ENCODE results near the gene GRIK1.
A peak's percentile ranks its signal among the peaks of the same experiment; 100 is the strongest.

The GRIK1 gene

GRCh38 chr21:29940361-29940760, 565 bp upstream of the GRIK1 start:
- ATAC-seq = no peak

GRCh38 chr21:29939104-29939923, 482 bp downstream of the GRIK1 start:
- peaks cover 7% of the 10 kb centered on the region for H3K9me3 Mint-ChIP-seq
- H3K27me3 Mint-ChIP-seq = peaks cover 46% of the 10 kb centered on the region
- H3K4me1 Mint-ChIP-seq = no peaks in the 10 kb centered on the region
- H3K27ac Mint-ChIP-seq = no peak overlapping the region
- peak; percentile 24 for ATAC-seq
- H3K36me3 Mint-ChIP-seq = no peaks in the 10 kb centered on the region
- no peak overlapping the region for H3K4me3 Mint-ChIP-seq

More at GRCh38 chr21:29940361-29940760, 565 bp upstream of the GRIK1 start:
- H3K9me3 Mint-ChIP-seq = peaks cover 7% of the 10 kb centered on the region
- H3K36me3 Mint-ChIP-seq = no peaks in the 10 kb centered on the region
- no peaks in the 10 kb centered on the region for H3K4me1 Mint-ChIP-seq
- H3K27me3 Mint-ChIP-seq = peaks cover 46% of the 10 kb centered on the region
- H3K4me3 Mint-ChIP-seq = no peak overlapping the region
- H3K27ac Mint-ChIP-seq = no peak overlapping the region

- no peaks in the 10 kb centered on the region for H3K36me3 Mint-ChIP-seq
- no peak overlapping the region for H3K4me3 Mint-ChIP-seq
- peaks cover 3% of the 10 kb centered on the region for H3K9me3 Mint-ChIP-seq
- ATAC-seq = no peak
- H3K4me1 Mint-ChIP-seq = no peaks in the 10 kb centered on the region
- no peak overlapping the region for H3K27ac Mint-ChIP-seq
- peaks cover 42% of the 10 kb centered on the region for H3K27me3 Mint-ChIP-seq
These were observed 1.1 kb downstream of the GRIK1 start for GRCh38 chr21:29938776-29939103.

GRCh38 chr21:29933088-29933487, 6.7 kb downstream of the GRIK1 start:
- no peaks in the 10 kb centered on the region for H3K36me3 Mint-ChIP-seq
- ATAC-seq = no peak
- no peaks in the 10 kb centered on the region for H3K9me3 Mint-ChIP-seq
- H3K4me1 Mint-ChIP-seq = no peaks in the 10 kb centered on the region
- H3K4me3 Mint-ChIP-seq = no peak overlapping the region
- H3K27ac Mint-ChIP-seq = no peak overlapping the region
- peaks cover 5% of the 10 kb centered on the region for H3K27me3 Mint-ChIP-seq

GRCh38 chr21:29928537-29928936, 11.3 kb downstream of the GRIK1 start:
- H3K9me3 Mint-ChIP-seq = no peaks in the 10 kb centered on the region
- no peaks in the 10 kb centered on the region for H3K4me1 Mint-ChIP-seq
- no peaks in the 10 kb centered on the region for H3K36me3 Mint-ChIP-seq
- no peaks in the 10 kb centered on the region for H3K27me3 Mint-ChIP-seq
- ATAC-seq = no peak
- H3K4me3 Mint-ChIP-seq = no peak overlapping the region
- H3K27ac Mint-ChIP-seq = no peak overlapping the region

GRCh38 chr21:29920938-29921337, 18.9 kb downstream of the GRIK1 start:
- Mint-ChIP-seq H3K36me3 (no peaks in the 10 kb centered on the region), H3K4me3 (no peak overlapping the region), H3K27ac (no peak overlapping the region), H3K27me3 (no peaks in the 10 kb centered on the region), H3K4me1 (no peaks in the 10 kb centered on the region), H3K9me3 (no peaks in the 10 kb centered on the region)
- no peak for ATAC-seq

GRCh38 chr21:29914326-29914725, 25.5 kb downstream of the GRIK1 start:
- Mint-ChIP-seq H3K4me3 (no peak overlapping the region), H3K27ac (no peak overlapping the region), H3K4me1 (no peaks in the 10 kb centered on the region), H3K36me3 (no peaks in the 10 kb centered on the region), H3K9me3 (peaks cover 6% of the 10 kb centered on the region), H3K27me3 (no peaks in the 10 kb centered on the region)
- ATAC-seq = no peak

- Mint-ChIP-seq H3K9me3 (peaks cover 6% of the 10 kb centered on the region), H3K4me3 (no peak overlapping the region), H3K27me3 (no peaks in the 10 kb centered on the region), H3K4me1 (no peaks in the 10 kb centered on the region), H3K27ac (no peak overlapping the region), H3K36me3 (no peaks in the 10 kb centered on the region)
- no peak for ATAC-seq
These were observed 30.2 kb downstream of the GRIK1 start for GRCh38 chr21:29909571-29909970.

GRCh38 chr21:29904359-29905282, 35.2 kb downstream of the GRIK1 start:
- no peak overlapping the region for H3K4me3 Mint-ChIP-seq
- H3K27ac Mint-ChIP-seq = no peak overlapping the region
- ATAC-seq = no peak
- H3K4me1 Mint-ChIP-seq = no peaks in the 10 kb centered on the region
- peaks cover 5% of the 10 kb centered on the region for H3K9me3 Mint-ChIP-seq
- no peaks in the 10 kb centered on the region for H3K27me3 Mint-ChIP-seq
- H3K36me3 Mint-ChIP-seq = no peaks in the 10 kb centered on the region

GRCh38 chr21:29896884-29897283, 42.9 kb downstream of the GRIK1 start:
- Mint-ChIP-seq H3K27ac (no peak overlapping the region), H3K4me1 (no peaks in the 10 kb centered on the region)
- no peak for ATAC-seq

GRCh38 chr21:29893687-29894086, 46.1 kb downstream of the GRIK1 start:
- ATAC-seq = no peak
- H3K4me1 Mint-ChIP-seq = no peaks in the 10 kb centered on the region
- H3K27me3 Mint-ChIP-seq = peaks cover 9% of the 10 kb centered on the region
- H3K4me3 Mint-ChIP-seq = no peak overlapping the region
- H3K9me3 Mint-ChIP-seq = no peaks in the 10 kb centered on the region
- H3K27ac Mint-ChIP-seq = no peak overlapping the region
- H3K36me3 Mint-ChIP-seq = no peaks in the 10 kb centered on the region

More at GRCh38 chr21:29896884-29897283, 42.9 kb downstream of the GRIK1 start:
- peaks cover 9% of the 10 kb centered on the region for H3K27me3 Mint-ChIP-seq
- peaks cover 3% of the 10 kb centered on the region for H3K9me3 Mint-ChIP-seq
- no peaks in the 10 kb centered on the region for H3K36me3 Mint-ChIP-seq
- H3K4me3 Mint-ChIP-seq = no peak overlapping the region

- Mint-ChIP-seq H3K27me3 (peaks cover 9% of the 10 kb centered on the region), H3K9me3 (no peaks in the 10 kb centered on the region), H3K4me3 (no peak overlapping the region), H3K36me3 (no peaks in the 10 kb centered on the region), H3K27ac (no peak overlapping the region), H3K4me1 (no peaks in the 10 kb centered on the region)
- ATAC-seq = no peak
These were observed 47.4 kb downstream of the GRIK1 start for GRCh38 chr21:29892379-29892778.

GRCh38 chr21:29888437-29888836, 51.4 kb downstream of the GRIK1 start:
- no peak overlapping the region for H3K27ac Mint-ChIP-seq
- H3K36me3 Mint-ChIP-seq = no peaks in the 10 kb centered on the region
- no peak for ATAC-seq
- H3K4me1 Mint-ChIP-seq = no peaks in the 10 kb centered on the region
- H3K27me3 Mint-ChIP-seq = no peaks in the 10 kb centered on the region
- no peak overlapping the region for H3K4me3 Mint-ChIP-seq
- no peaks in the 10 kb centered on the region for H3K9me3 Mint-ChIP-seq

GRCh38 chr21:29887313-29888009, 52.3 kb downstream of the GRIK1 start:
- no peaks in the 10 kb centered on the region for H3K36me3 Mint-ChIP-seq
- H3K27ac Mint-ChIP-seq = no peak overlapping the region
- H3K4me1 Mint-ChIP-seq = no peaks in the 10 kb centered on the region
- no peaks in the 10 kb centered on the region for H3K9me3 Mint-ChIP-seq
- no peak overlapping the region for H3K4me3 Mint-ChIP-seq
- no peak for ATAC-seq
- no peaks in the 10 kb centered on the region for H3K27me3 Mint-ChIP-seq

- no peak for ATAC-seq
- no peak overlapping the region for H3K27ac Mint-ChIP-seq
- no peaks in the 10 kb centered on the region for H3K4me1 Mint-ChIP-seq
- H3K4me3 Mint-ChIP-seq = no peak overlapping the region
- no peaks in the 10 kb centered on the region for H3K36me3 Mint-ChIP-seq
- no peaks in the 10 kb centered on the region for H3K27me3 Mint-ChIP-seq
- no peaks in the 10 kb centered on the region for H3K9me3 Mint-ChIP-seq
These were observed 54.3 kb downstream of the GRIK1 start for GRCh38 chr21:29885491-29885890.

Measured in stimulated activated memory B cell treated with anti-CD40 and anti-IgM and Interleukin-4, amounts not matched to agents 10 μg/mL and 1 μg/mL and 100 μg/mL, for 72 hours (primary cell).